Endothelial cell of umbilical vein (primary cell): Measurements from ENCODE around the gene GPATCH2L. TPM values are rescaled to one million over a fixed set of nuclear protein-coding genes. Genes with fewer than 3 reads are reported as not detected.

Experiments
- BruUV-seq: library from RNA; stranded (reverse); fragments of 400-500 nt; replicated peaks from 2 replicates; lab custom pipeline; 2021; lab: Mats Ljungman, UMichigan
- CTCF ChIA-PET: fragments of 300-600, 350-600 bp; sonication (Branson Sonifier 250); formaldehyde crosslinking; loops from one replicate; lab custom pipeline; 2021; ENCODE audit warnings: antibody characterized with exemption, inconsistent platforms; lab: Charles Lee
- POLR2A ChIA-PET: fragments of 300-600, 350-600 bp; sonication (Branson Sonifier 250); formaldehyde crosslinking; loops from one replicate; lab custom pipeline; 2021; ENCODE audit warnings: antibody characterized with exemption, inconsistent platforms; lab: Charles Lee
- DNase-seq: peaks from one replicate; pipeline ENCODE4 v3.0.0-alpha.2; 2011; ENCODE audit warnings: low read depth, low spot score
- FAIRE-seq: peaks from 2 replicates; lab custom pipeline; 2011; peaks lifted over from hg19 to GRCh38; lab: Jason Lieb, UNC
- H2AFZ ChIP-seq: 2 replicates; pipeline ENCODE4 v1.6.0; 2012; ENCODE audit warnings: low read depth, low read length, control low read depth, inconsistent platforms
- H3K27ac ChIP-seq: 2 replicates; pipeline ENCODE4 v1.5.1; 2011; ENCODE audit warnings: low read depth, mild to moderate bottlenecking, control low read depth, low read length, moderate library complexity; ENCODE audit not compliant: insufficient read depth
- H3K27me3 ChIP-seq, 2 experiments: 2 replicates each; pipeline versions ENCODE4 v1.6.0 to v1.6.1; 2011; ENCODE audit warnings: low read length in 2 of 2, mixed read lengths in 1 of 2; ENCODE audit not compliant: control insufficient read depth in 2 of 2, insufficient read depth in 2 of 2
- H3K36me3 ChIP-seq, 2 experiments: 2 replicates in 1 of 2; 3 replicates in 1 of 2; pipeline ENCODE4 v1.5.1; 2011; ENCODE audit warnings: low read length in 2 of 2, mild to moderate bottlenecking in 1 of 2, moderate library complexity in 1 of 2; ENCODE audit not compliant: control insufficient read depth in 2 of 2, insufficient read depth in 2 of 2; ENCODE audit errors: extremely low read depth in 1 of 2
- H3K4me1 ChIP-seq: 3 replicates; pipeline ENCODE4 v1.5.1; 2011; ENCODE audit warnings: mild to moderate bottlenecking, low read length; ENCODE audit not compliant: control insufficient read depth, insufficient read depth; ENCODE audit errors: extremely low read depth
- H3K4me2 ChIP-seq: 2 replicates; pipeline ENCODE4 v1.6.1; 2011; ENCODE audit warnings: low read length, control low read depth, mixed read lengths; ENCODE audit not compliant: insufficient read depth
- H3K4me3 ChIP-seq, 3 experiments: fragments of 200-600 bp in 1 of 3; sonication (generic), shearing (Covaris generic) in 1 of 3; replicated peaks in 1 of 3; 2 replicates each; pipeline ENCODE4 v1.5.1; 2011 to 2016; ENCODE audit warnings: control low read depth in 3 of 3, low read length in 3 of 3, mild to moderate bottlenecking in 2 of 3, inconsistent platforms in 1 of 3, low read depth in 1 of 3, moderate library complexity in 1 of 3; ENCODE audit not compliant: insufficient read depth in 1 of 3
- H3K79me2 ChIP-seq: 2 replicates; pipeline ENCODE4 v1.6.0; 2012; ENCODE audit warnings: low read length, inconsistent platforms; ENCODE audit not compliant: control insufficient read depth, insufficient read depth
- H3K9ac ChIP-seq: replicated peaks from 2 replicates; pipeline ENCODE3; 2011; ENCODE audit warnings: low read length, control low read depth; ENCODE audit not compliant: insufficient read depth; ENCODE audit errors: extremely low read depth
- H3K9me1 ChIP-seq: replicated peaks from 3 replicates; pipeline ENCODE4 v1.6.0; 2011; ENCODE audit warnings: mild to moderate bottlenecking, low read length; ENCODE audit not compliant: control insufficient read depth, insufficient read depth; ENCODE audit errors: extremely low read depth
- H3K9me3 ChIP-seq: replicated peaks from 2 replicates; pipeline ENCODE4 v1.5.1; 2012; ENCODE audit warnings: low read length, inconsistent platforms; ENCODE audit not compliant: control insufficient read depth, insufficient read depth
- H4K20me1 ChIP-seq: replicated peaks from 2 replicates; pipeline ENCODE3; 2011; ENCODE audit warnings: mild to moderate bottlenecking, low read length; ENCODE audit not compliant: control insufficient read depth, insufficient read depth; ENCODE audit errors: extremely low read depth
- CTCF ChIP-seq, 2 donors: IDR thresholded peaks; 1 replicate in 1 of 2; 2 replicates in 1 of 2; pipeline ENCODE4 v1.5.1; 2011; ENCODE audit warnings: low read length in 2 of 2, mild to moderate bottlenecking in 2 of 2, moderate library complexity in 2 of 2, control low read depth in 1 of 2, inconsistent platforms in 1 of 2, low read depth in 1 of 2; ENCODE audit not compliant: insufficient read depth in 1 of 2; ENCODE audit errors: extremely low read depth in 1 of 2
- EZH2 ChIP-seq: IDR thresholded peaks from 2 replicates; pipeline ENCODE4 v1.6.1; 2012; ENCODE audit warnings: borderline replicate concordance, low read depth, mild to moderate bottlenecking, moderate library complexity, low read length, inconsistent platforms; ENCODE audit not compliant: severe bottlenecking
- FOS ChIP-seq: IDR thresholded peaks from 2 replicates; pipeline ENCODE4 v1.6.1; 2011; ENCODE audit warnings: mild to moderate bottlenecking, low read length, moderate library complexity, borderline replicate concordance; ENCODE audit not compliant: insufficient read depth
- GATA2 ChIP-seq: IDR thresholded peaks from 2 replicates; pipeline ENCODE4 v1.7.0; 2011; ENCODE audit warnings: low read depth, mild to moderate bottlenecking, moderate library complexity, mixed read lengths, low read length; ENCODE audit not compliant: insufficient read length, insufficient read depth
- JUN ChIP-seq: IDR thresholded peaks from 2 replicates; pipeline ENCODE4 v1.6.1; 2011; ENCODE audit warnings: borderline replicate concordance, low read depth; ENCODE audit not compliant: insufficient read length, insufficient read depth
- MAX ChIP-seq: IDR thresholded peaks from 2 replicates; pipeline ENCODE4 v1.6.1; 2011; ENCODE audit not compliant: insufficient read depth, insufficient read length
- MYC ChIP-seq: IDR thresholded peaks from one replicate; pipeline ENCODE4 v1.6.1; 2011; ENCODE audit warnings: mild to moderate bottlenecking, low read depth, low read length
- POLR2A ChIP-seq: IDR thresholded peaks from 2 replicates; pipeline ENCODE4 v1.6.1; 2012; ENCODE audit warnings: low read depth, mild to moderate bottlenecking, control low read depth, low read length
- POLR2AphosphoS5 ChIP-seq: IDR thresholded peaks from 2 replicates; pipeline ENCODE4 v1.6.1; 2012; ENCODE audit warnings: low read depth, mild to moderate bottlenecking, control low read depth, low read length, moderate library complexity; ENCODE audit not compliant: insufficient read depth
- dilution Hi-C: fragments of 300-500 bp; cut with MboI; formaldehyde crosslinking; loops from one replicate; pipeline ENCODE4 v1.15.0; 2019; ENCODE audit warnings: low sequenced_read_pairs; ENCODE audit not compliant: extremely low pct_ligation_motif_present
- intact Hi-C: fragments of 100-400 bp; cut with micrococcal nuclease; formaldehyde crosslinking; loops from one replicate; pipeline ENCODE4 v1.10.0; 2022
- polyA plus RNA-seq, 4 experiments: library from polyadenylated mRNA; depleted of rRNA in 3 of 4; stranded (reverse) in 3 of 4; unstranded in 1 of 4; fragments of >200 nt; gene quantifications; 2 replicates each; pipeline versions ENCODE4 v1.2.1 to v1.2.3, GENCODE V29; 2011 to 2012; ENCODE audit warnings: missing spikeins in 1 of 4
- total RNA-seq: library from RNA; stranded (reverse); gene quantifications from 2 replicates; pipeline ENCODE4 v1.2.3, GENCODE V29; 2021

Gene GPATCH2L
- total and polyA plus RNA-seq, 2 donors (not counting 3 experiments of a cell fraction or from before 2014, with no cell fraction given), result 23.3 to 40.0 TPM

- H3K27ac ChIP-seq, result no peak overlapping the region
- H3K79me2 ChIP-seq, result peaks cover 18% of the 10 kb centered on the region
- intact Hi-C loops (no loop called here), dilution Hi-C loops (no loop called here)
- DNase-seq, result no peak
- peaks cover 10 to 15% of the 10 kb centered on the region in 2 experiments for H3K36me3 ChIP-seq
- H3K9me1 ChIP-seq, result no peaks in the 10 kb centered on the region
- no peak overlapping the region for H3K9ac ChIP-seq
- no peaks in the 10 kb centered on the region for H3K4me1 ChIP-seq
- ChIA-PET CTCF (interaction anchor here (0.6 to 0.8 kb wide), 2 partner anchors 19 to 50 kb away, joined by 3 to 4 read pairs; no protein-coding TSS in a partner anchor), POLR2A (no interaction called here)
- no peak overlapping the region for H3K4me2 ChIP-seq
- H3K27me3 ChIP-seq, result no peaks in the 10 kb centered on the region
- H4K20me1 ChIP-seq, result no peaks in the 10 kb centered on the region
- H3K9me3 ChIP-seq, result no peaks in the 10 kb centered on the region
- no peak for TF ChIP-seq EZH2
- TF ChIP-seq JUN, result no peak
- no peak for TF ChIP-seq POLR2A
- no peak for TF ChIP-seq FOS
- no peak for TF ChIP-seq MYC
- TF ChIP-seq GATA2, result no peak
- no peak for TF ChIP-seq MAX
- TF ChIP-seq POLR2AphosphoS5, result no peak
- no peak for TF ChIP-seq CTCF (IDR thresholded peaks at IDR 0.05; ENCODE audit: extremely low read depth in 1 of 2, insufficient read depth in 1 of 2, low read depth in 1 of 2, low read length in 2 of 2)
- H3K4me3 ChIP-seq, result no peak overlapping the region
- H2AFZ ChIP-seq, result no peak overlapping the region
- no peak for FAIRE-seq
- BruUV-seq, result no TSS peak
These were observed 23.3 kb downstream of the GPATCH2L start for GRCh38 chr14:76174982-76175381.
